GM19099 (cell line): ENCODE results near the gene TAX1BP1.

Source experiments
- POLR2A ChIP-seq: IDR thresholded peaks from 3 replicates; pipeline ENCODE4 v1.6.1; 2011; ENCODE audit warnings: low read depth; ENCODE audit not compliant: insufficient read length; ENCODE audit errors: extremely low read depth

Gene TAX1BP1

GRCh38 chr7:27753863-27754262, 13.9 kb downstream of the TAX1BP1 start:
- no peak for TF ChIP-seq POLR2A

GRCh38 chr7:27756298-27756697, 16.3 kb downstream of the TAX1BP1 start:
- no peak for TF ChIP-seq POLR2A

- TF ChIP-seq POLR2A = no peak
Measured at GRCh38 chr7:27759491-27759890, 19.5 kb downstream of the TAX1BP1 start.

- TF ChIP-seq POLR2A = no peak
Measured at GRCh38 chr7:27762062-27762461, 22.1 kb downstream of the TAX1BP1 start.

- TF ChIP-seq POLR2A = no peak
Measured at GRCh38 chr7:27763983-27764508, 24.1 kb downstream of the TAX1BP1 start.

GRCh38 chr7:27765841-27766240, 25.9 kb downstream of the TAX1BP1 start:
- no peak for TF ChIP-seq POLR2A

GRCh38 chr7:27767374-27767773, 27.4 kb downstream of the TAX1BP1 start:
- TF ChIP-seq POLR2A = no peak

GRCh38 chr7:27771111-27771510, 31.1 kb downstream of the TAX1BP1 start:
- no peak for TF ChIP-seq POLR2A

GRCh38 chr7:27774717-27775328, 34.9 kb downstream of the TAX1BP1 start:
- no peak for TF ChIP-seq POLR2A

GRCh38 chr7:27775782-27776181, 35.8 kb downstream of the TAX1BP1 start:
- TF ChIP-seq POLR2A = no peak

GRCh38 chr7:27777662-27778061, 37.7 kb downstream of the TAX1BP1 start:
- no peak for TF ChIP-seq POLR2A

GRCh38 chr7:27779873-27780272, 39.9 kb downstream of the TAX1BP1 start:
- TF ChIP-seq POLR2A = no peak

- TF ChIP-seq POLR2A = no peak
Measured at GRCh38 chr7:27781188-27781587, 41.2 kb downstream of the TAX1BP1 start.

- no peak for TF ChIP-seq POLR2A
Measured at GRCh38 chr7:27782849-27783248, 42.9 kb downstream of the TAX1BP1 start.

- no peak for TF ChIP-seq POLR2A
Measured at GRCh38 chr7:27784399-27785053, 44.6 kb downstream of the TAX1BP1 start.

- no peak for TF ChIP-seq POLR2A
Measured at GRCh38 chr7:27788437-27788836, 48.5 kb downstream of the TAX1BP1 start.

GRCh38 chr7:27793780-27794179, 53.8 kb downstream of the TAX1BP1 start:
- no peak for TF ChIP-seq POLR2A

GRCh38 chr7:27795977-27796376, 56.0 kb downstream of the TAX1BP1 start:
- TF ChIP-seq POLR2A = no peak
